Activated CD8-positive, alpha-beta T cell treated with anti-CD3 and anti-CD28 coated beads, Interleukin-2, amount 10 ng/mL, durations not matched to agents 7 days and 5 days (primary cell): ENCODE results near the gene CEP95. TPM values are rescaled to one million over a fixed set of nuclear protein-coding genes. Genes with fewer than 3 reads are reported as not detected.
A peak's percentile ranks its signal among the peaks of the same experiment; 100 is the strongest.

Experiments
- ATAC-seq: fragments of 150-1000 bp; cut with Tn5 transposase; one replicate; pipeline ENCODE4 v1.10.0; 2021; ENCODE audit warnings: moderate library complexity
- CTCF ChIA-PET: fragments of 350-600 bp; sonication (Branson Sonifier 250); formaldehyde crosslinking; loops from one replicate; lab custom pipeline; 2021; ENCODE audit warnings: antibody characterized with exemption; lab: Charles Lee
- POLR2A ChIA-PET: fragments of 350-600 bp; sonication (Branson Sonifier 250); formaldehyde crosslinking; loops from one replicate; lab custom pipeline; 2021; ENCODE audit warnings: antibody characterized with exemption; lab: Charles Lee
- DNase-seq: peaks from one replicate; pipeline ENCODE4 v3.0.0-alpha.2; 2020
- H3K27ac Mint-ChIP-seq: one replicate; pipeline ENCODE4 v1.8.0; 2021; ENCODE audit warnings: mild to moderate bottlenecking, mixed read lengths
- H3K27me3 Mint-ChIP-seq: one replicate; pipeline ENCODE4 v1.8.0; 2021; ENCODE audit warnings: low read depth, mixed read lengths
- H3K36me3 Mint-ChIP-seq: one replicate; pipeline ENCODE4 v1.8.0; 2021; ENCODE audit warnings: low read depth, mixed read lengths
- H3K4me1 Mint-ChIP-seq: one replicate; pipeline ENCODE4 v1.8.0; 2021; ENCODE audit warnings: low read depth, mixed read lengths
- H3K4me3 Mint-ChIP-seq: one replicate; pipeline ENCODE4 v1.8.0; 2021; ENCODE audit warnings: mild to moderate bottlenecking, mixed read lengths
- H3K9me3 Mint-ChIP-seq: one replicate; pipeline ENCODE4 v1.8.0; 2022; ENCODE audit warnings: mixed read lengths; ENCODE audit not compliant: insufficient read depth
- total RNA-seq, 2 experiments: library from RNA; stranded (reverse); gene quantifications; one replicate each; pipeline ENCODE4 v1.2.3, GENCODE V29; 2021

Gene CEP95
- total RNA-seq, 2 experiments from 2014 or later: 49.2 to 51.7 TPM

GRCh38 chr17:64496348-64496785 lies 10.4 kb upstream of the CEP95 start:
- Mint-ChIP-seq H3K4me1 (peaks cover 73% of the 10 kb centered on the region), H3K9me3 (no peaks in the 10 kb centered on the region), H3K27ac (peak overlapping the region; percentile 98), H3K36me3 (peaks cover 62% of the 10 kb centered on the region), H3K27me3 (no peaks in the 10 kb centered on the region), H3K4me3 (peak overlapping the region; percentile 94)
- no peak for ATAC-seq
- DNase-seq: no peak
- CTCF ChIA-PET: interaction anchor here (0.6 to 12.0 kb wide), 15 partner anchors 8 to 240 kb away, joined by 3 to 492 read pairs (median 5); partner anchors contain the start of genes CEP95 and DDX5
- POLR2A ChIA-PET: interaction anchor here (0.6 to 3.9 kb wide), 13 partner anchors 10 to 154 kb away, joined by 3 to 151 read pairs (median 5); partner anchors contain the start of genes CEP95 and DDX5

DNA sequence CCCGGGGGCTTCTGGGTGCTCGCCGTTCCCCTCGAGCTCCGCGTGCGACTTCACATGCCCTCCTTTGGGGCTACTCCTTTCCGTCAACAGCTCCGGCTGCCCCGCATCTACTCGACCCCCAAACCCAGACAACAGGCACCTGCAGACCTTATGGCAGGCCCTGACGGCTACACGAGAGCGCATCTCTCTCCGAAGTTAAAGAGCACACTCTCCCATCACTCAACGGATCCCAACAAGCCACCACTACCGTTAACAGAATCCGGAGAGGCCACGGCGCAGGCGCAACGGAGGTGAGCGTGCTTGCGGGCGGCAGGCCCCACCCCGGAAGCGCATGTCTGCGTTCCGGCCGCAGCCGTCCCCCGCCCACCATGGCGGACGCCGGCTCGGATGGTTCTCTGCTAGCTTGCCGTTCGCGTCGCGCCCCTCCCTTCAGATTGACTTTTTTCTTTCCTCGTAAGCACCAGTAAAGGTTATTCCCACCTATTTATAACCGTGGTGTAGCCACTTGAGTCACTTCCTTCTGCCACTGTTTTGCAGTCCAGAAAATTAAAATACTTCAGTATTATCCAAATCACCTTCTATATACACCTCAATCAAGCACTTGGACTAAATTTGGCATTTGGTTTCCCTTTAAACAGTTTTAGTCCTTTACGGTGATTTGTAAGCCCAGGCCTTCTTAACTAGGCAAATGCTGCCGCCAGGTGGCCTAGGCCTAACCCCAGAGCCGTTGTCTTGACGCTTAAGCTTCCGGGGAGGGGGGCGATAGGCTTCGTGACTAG lies 9.8 kb upstream of the CEP95 start, which contains the start of gene POLG2:
POLG2 (minus strand) TSS at position 269 of the 779 bp plus-strand sequence; CDS start at position 183, 86 bp downstream.
- ChIA-PET POLR2A (interaction anchor here (0.7 to 3.9 kb wide), 16 partner anchors 9 to 476 kb away, joined by 3 to 151 read pairs (median 4); partner anchors contain the start of genes CEP95, DDX5 and ICAM2), CTCF (interaction anchor here (0.7 to 12.0 kb wide), 16 partner anchors 9 to 243 kb away, joined by 3 to 492 read pairs (median 5); partner anchors contain the start of genes CEP95 and DDX5)
- Mint-ChIP-seq H3K9me3 (no peaks in the 10 kb centered on the region), H3K36me3 (peaks cover 64% of the 10 kb centered on the region), H3K27me3 (no peaks in the 10 kb centered on the region), H3K4me3 (peak within 1 kb of the TSS; percentile 94), H3K4me1 (peaks cover 77% of the 10 kb centered on the region), H3K27ac (peak within 1 kb of the TSS; percentile 98)
- DNase-seq (peak; percentile 97), ATAC-seq (peak; percentile 80)

DNA sequence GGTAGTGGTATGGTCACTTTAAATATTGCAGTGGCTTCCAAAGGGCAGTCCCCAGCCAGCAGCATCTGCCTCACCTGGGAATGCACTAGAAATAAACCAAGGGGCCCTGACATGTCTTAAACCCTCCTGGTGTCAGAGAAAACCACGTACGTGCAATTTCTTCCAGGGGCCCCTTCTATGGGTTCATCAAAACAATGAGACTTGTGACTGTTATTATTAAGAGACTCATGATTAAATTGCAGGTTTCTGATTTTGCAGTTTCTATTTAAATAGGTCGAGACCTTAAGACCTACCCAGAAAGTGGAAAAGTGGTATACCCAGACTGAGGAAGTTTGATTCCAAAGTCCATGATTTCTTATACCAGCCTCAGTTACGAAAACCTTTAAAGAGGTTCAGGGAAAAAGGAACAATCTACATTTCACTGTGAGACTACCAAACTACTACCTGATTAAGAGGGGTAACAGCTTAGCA lies 9.2 kb upstream of the CEP95 start:
- H3K9me3 Mint-ChIP-seq: no peaks in the 10 kb centered on the region
- peaks cover 67% of the 10 kb centered on the region for H3K36me3 Mint-ChIP-seq
- peaks cover 80% of the 10 kb centered on the region for H3K4me1 Mint-ChIP-seq
- ChIA-PET POLR2A (interaction anchor here (0.7 to 3.9 kb wide), 11 partner anchors 9 to 477 kb away, joined by 3 to 151 read pairs (median 4); partner anchors contain the start of genes CEP95, DDX5 and ICAM2), CTCF (interaction anchor here (0.7 to 12.0 kb wide), 10 partner anchors 9 to 242 kb away, joined by 3 to 492 read pairs (median 6); partner anchors contain the start of genes CEP95 and DDX5)
- no peak for ATAC-seq
- peak overlapping the region; percentile 94 for H3K4me3 Mint-ChIP-seq
- H3K27me3 Mint-ChIP-seq: no peaks in the 10 kb centered on the region
- H3K27ac Mint-ChIP-seq: peak overlapping the region; percentile 98
- DNase-seq: no peak

GRCh38 chr17:64498308-64499203 lies 8.2 kb upstream of the CEP95 start:
- ChIA-PET CTCF (interaction anchor here (1.8 to 12.0 kb wide), 5 partner anchors 8 to 238 kb away, joined by 4 to 492 read pairs (median 10); partner anchors contain the start of genes CEP95 and DDX5), POLR2A (interaction anchor here (1.1 to 3.9 kb wide), 5 partner anchors 8 to 160 kb away, joined by 3 to 151 read pairs (median 16); partner anchors contain the start of genes CEP95 and DDX5)
- peak overlapping the region; percentile 32 for H3K27ac Mint-ChIP-seq
- ATAC-seq (no peak), DNase-seq (no peak)
- peaks cover 83% of the 10 kb centered on the region for H3K4me1 Mint-ChIP-seq
- H3K36me3 Mint-ChIP-seq: peaks cover 73% of the 10 kb centered on the region
- no peaks in the 10 kb centered on the region for H3K9me3 Mint-ChIP-seq
- H3K4me3 Mint-ChIP-seq: no peak overlapping the region
- H3K27me3 Mint-ChIP-seq: no peaks in the 10 kb centered on the region

DNA sequence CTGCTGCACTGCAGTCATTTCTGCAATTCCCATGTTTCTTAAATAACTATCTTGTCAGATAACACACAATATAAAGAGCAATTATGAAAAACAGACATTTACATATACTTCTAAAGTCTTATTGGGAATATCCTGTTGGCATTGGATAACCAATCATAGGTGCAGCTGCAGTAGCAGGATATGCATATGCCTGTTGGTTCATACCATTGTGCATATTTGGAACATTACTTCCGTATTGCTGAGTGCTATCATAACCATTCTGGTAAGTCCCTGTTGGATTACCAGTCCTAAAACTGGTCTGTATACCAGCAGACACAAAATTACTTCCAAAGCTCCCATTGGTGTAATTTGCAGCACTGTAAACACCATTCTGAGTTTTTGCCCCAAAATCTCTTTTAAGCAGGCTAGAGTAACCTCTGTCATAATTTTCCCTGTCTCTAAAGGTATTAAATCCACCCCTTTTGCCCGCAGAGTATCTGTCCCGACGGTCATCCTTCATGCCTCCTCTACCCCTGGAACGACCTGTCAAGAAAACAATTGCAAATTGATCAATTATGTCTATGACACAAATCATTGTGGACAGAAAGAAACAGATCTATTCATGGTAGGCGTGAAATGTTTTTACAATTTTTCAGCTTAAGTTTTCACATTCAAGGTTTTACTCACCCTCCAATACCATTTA lies 6.8 kb upstream of the CEP95 start:
- Mint-ChIP-seq H3K27me3 (no peaks in the 10 kb centered on the region), H3K4me3 (no peak overlapping the region), H3K27ac (peak overlapping the region; percentile 18), H3K36me3 (peaks cover 78% of the 10 kb centered on the region), H3K4me1 (peaks cover 82% of the 10 kb centered on the region), H3K9me3 (no peaks in the 10 kb centered on the region)
- POLR2A ChIA-PET: interaction anchor here (0.6 to 3.9 kb wide), 7 partner anchors 6 to 236 kb away, joined by 3 to 151 read pairs (median 3); partner anchors contain the start of genes CEP95 and DDX5
- CTCF ChIA-PET: interaction anchor here (1.5 to 12.0 kb wide), 2 partner anchors 9 to 75 kb away, joined by 6 to 492 read pairs; no protein-coding TSS in a partner anchor
- DNase-seq (no peak), ATAC-seq (no peak)

DNA sequence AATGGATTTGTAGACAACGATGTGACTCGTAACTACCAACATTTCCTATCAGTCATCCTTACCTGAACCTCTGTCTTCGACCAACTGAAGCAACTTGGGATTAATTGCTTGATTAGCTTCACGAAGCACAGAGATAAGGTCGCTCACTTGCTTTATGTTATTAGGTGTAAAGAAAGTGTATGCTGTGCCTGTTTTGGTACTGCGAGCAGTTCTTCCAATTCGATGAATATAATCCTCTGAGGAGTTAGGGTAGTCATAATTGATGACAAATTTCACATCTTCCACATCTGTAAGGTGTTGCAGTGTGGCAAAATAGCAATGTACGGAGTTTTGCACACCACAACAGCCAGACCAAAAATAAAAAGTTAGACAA lies 6.3 kb upstream of the CEP95 start:
- no peak for DNase-seq
- H3K36me3 Mint-ChIP-seq: peaks cover 82% of the 10 kb centered on the region
- H3K4me1 Mint-ChIP-seq: peaks cover 79% of the 10 kb centered on the region
- POLR2A ChIA-PET: interaction anchor here (0.6 to 0.7 kb wide), 3 partner anchors 75 to 236 kb away, joined by 3 to 5 read pairs (median 4); no protein-coding TSS in a partner anchor
- H3K27me3 Mint-ChIP-seq: no peaks in the 10 kb centered on the region
- CTCF ChIA-PET: interaction anchor here (1.5 kb wide), 1 partner anchor 9 kb away, joined by 6 read pairs; no protein-coding TSS in a partner anchor
- no peaks in the 10 kb centered on the region for H3K9me3 Mint-ChIP-seq
- H3K4me3 Mint-ChIP-seq: no peak overlapping the region
- no peak overlapping the region for H3K27ac Mint-ChIP-seq
- ATAC-seq: no peak

DNA sequence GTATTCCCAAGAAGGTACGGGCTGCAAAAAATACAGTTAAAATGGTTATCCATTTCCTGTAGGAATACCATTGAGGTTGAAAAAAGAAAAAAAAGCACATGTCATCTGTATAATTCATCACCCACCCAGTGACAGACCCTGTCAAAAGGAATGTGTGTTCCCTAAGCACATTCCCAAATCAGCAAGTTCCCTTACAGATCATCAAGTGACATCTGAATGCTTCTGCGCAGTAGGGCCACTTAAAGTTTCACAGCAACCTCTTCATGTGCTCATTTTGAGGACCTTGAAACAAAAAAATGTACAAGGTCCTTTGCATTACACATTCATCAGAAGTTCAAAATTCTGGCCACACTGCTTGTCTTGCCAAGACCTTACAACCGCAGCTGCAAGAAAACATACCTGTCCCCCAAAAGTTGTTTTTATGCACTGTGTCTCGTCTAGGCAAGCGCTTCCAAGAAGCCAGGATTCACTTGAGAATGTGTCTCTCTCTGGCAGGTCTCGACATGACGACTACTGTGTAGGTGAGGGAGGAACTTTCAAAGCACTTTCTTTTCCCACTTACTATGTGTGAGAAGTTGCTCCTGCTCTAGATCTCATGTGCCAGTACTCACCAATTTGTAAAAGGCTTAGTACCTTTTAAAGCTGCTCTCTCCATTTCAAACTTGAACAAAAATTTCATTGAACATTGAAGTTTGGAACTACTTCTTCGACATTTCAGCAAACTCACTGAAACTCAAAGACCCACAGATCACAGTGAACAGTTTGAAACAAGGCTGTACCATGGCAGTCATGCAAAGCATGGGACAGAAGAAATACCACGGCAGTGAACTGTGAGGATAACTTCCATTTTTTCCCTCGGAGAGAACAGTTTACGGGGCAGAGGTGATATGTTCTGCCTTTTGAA lies 5.7 kb upstream of the CEP95 start:
- DNase-seq (no peak), ATAC-seq (no peak)
- no peaks in the 10 kb centered on the region for H3K9me3 Mint-ChIP-seq
- ChIA-PET POLR2A (interaction anchor here (0.7 to 1.5 kb wide), 3 partner anchors 9 to 237 kb away, joined by 3 to 9 read pairs (median 3); no protein-coding TSS in a partner anchor), CTCF (interaction anchor here (1.3 to 7.3 kb wide), 4 partner anchors 10 to 81 kb away, joined by 3 to 88 read pairs (median 41); no protein-coding TSS in a partner anchor)
- H3K27me3 Mint-ChIP-seq: no peaks in the 10 kb centered on the region
- peaks cover 83% of the 10 kb centered on the region for H3K36me3 Mint-ChIP-seq
- H3K27ac Mint-ChIP-seq: no peak overlapping the region
- H3K4me1 Mint-ChIP-seq: peaks cover 75% of the 10 kb centered on the region
- H3K4me3 Mint-ChIP-seq: no peak overlapping the region

- no peak for ATAC-seq
- ChIA-PET CTCF (interaction anchor here (1.3 to 7.3 kb wide), 4 partner anchors 11 to 147 kb away, joined by 3 to 88 read pairs (median 42); no protein-coding TSS in a partner anchor), POLR2A (interaction anchor here (0.6 to 1.5 kb wide), 4 partner anchors 10 to 207 kb away, joined by 3 to 9 read pairs (median 3); no protein-coding TSS in a partner anchor)
- Mint-ChIP-seq H3K4me3 (no peak overlapping the region), H3K27ac (peak overlapping the region; percentile 31), H3K9me3 (no peaks in the 10 kb centered on the region), H3K4me1 (peaks cover 73% of the 10 kb centered on the region), H3K27me3 (no peaks in the 10 kb centered on the region), H3K36me3 (peaks cover 80% of the 10 kb centered on the region)
- DNase-seq: no peak
Observed at GRCh38 chr17:64502021-64502420, 4.8 kb upstream of the CEP95 start.

DNA sequence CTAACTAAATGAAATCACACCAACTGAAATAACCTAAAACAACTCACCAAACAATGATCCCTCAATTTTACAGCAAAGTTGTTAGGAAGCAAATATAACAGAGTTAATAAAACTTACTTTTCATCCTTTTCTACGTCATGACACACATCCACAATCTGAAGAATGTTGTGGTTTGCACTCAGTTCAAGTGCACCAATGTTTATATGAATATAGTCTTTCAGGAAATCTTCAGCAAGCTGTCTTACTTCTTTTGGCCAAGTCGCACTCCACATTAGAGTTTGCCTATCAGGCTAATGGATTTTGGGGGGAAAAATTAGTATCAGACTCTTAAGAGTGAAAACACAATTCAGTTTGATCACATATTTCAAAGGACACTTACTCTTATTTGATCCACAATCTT lies 4.0 kb upstream of the CEP95 start:
- Mint-ChIP-seq H3K9me3 (no peaks in the 10 kb centered on the region), H3K27me3 (no peaks in the 10 kb centered on the region), H3K4me1 (peaks cover 72% of the 10 kb centered on the region), H3K27ac (no peak overlapping the region), H3K4me3 (no peak overlapping the region), H3K36me3 (peaks cover 80% of the 10 kb centered on the region)
- no peak for DNase-seq
- ATAC-seq: no peak
- CTCF ChIA-PET: interaction anchor here (1.6 to 7.3 kb wide), 3 partner anchors 11 to 146 kb away, joined by 7 to 88 read pairs (median 76); no protein-coding TSS in a partner anchor
- POLR2A ChIA-PET: interaction anchor here (0.6 to 1.5 kb wide), 3 partner anchors 11 to 206 kb away, joined by 3 to 9 read pairs (median 3); no protein-coding TSS in a partner anchor
